SK-N-MC (cell line): Measurements from ENCODE around the gene TTN.

Source experiments
- EZH2 ChIP-seq: fragments of 200-600 bp; sonication (generic); IDR thresholded peaks from one replicate; pipeline ENCODE4 v1.6.1; 2017; ENCODE audit warnings: antibody characterized with exemption
- POLR2AphosphoS5 ChIP-seq: IDR thresholded peaks from 2 replicates; pipeline ENCODE4 v1.6.1; 2012; ENCODE audit warnings: mild to moderate bottlenecking, low read depth, low read length, borderline replicate concordance

GRCh38 chr2:178733975-178734374 is 73.2 kb downstream of the TTN start:
- TF ChIP-seq POLR2AphosphoS5 (no peak), EZH2 (no peak)
